Panc1 (cell line): ENCODE results near the gene TMEM217. TPM values are rescaled to one million over a fixed set of nuclear protein-coding genes. Genes with fewer than 3 reads are reported as not detected.
A peak's percentile ranks its signal among the peaks of the same experiment; 100 is the strongest.

Experiments
- ATAC-seq: fragments of 200-7000 bp; cut with Tn5 transposase; 2 replicates; pipeline ENCODE4 v1.9.1; 2020; ENCODE audit warnings: mild to moderate bottlenecking, moderate library complexity
- BruUV-seq: library from RNA; stranded (reverse); fragments of 400-500 nt; replicated peaks from 2 replicates; lab custom pipeline; 2021; lab: Mats Ljungman, UMichigan
- CTCF ChIA-PET: fragments of 300-600 bp; sonication (Branson Sonifier 250); formaldehyde crosslinking; loops from one replicate; lab custom pipeline; 2022; ENCODE audit warnings: antibody characterized with exemption; lab: Charles Lee
- POLR2A ChIA-PET: fragments of 300-600 bp; sonication (Branson Sonifier 250); formaldehyde crosslinking; loops from one replicate; lab custom pipeline; 2022; ENCODE audit warnings: antibody characterized with exemption; lab: Charles Lee
- DNase-seq: peaks from one replicate; pipeline ENCODE4 v3.0.0-alpha.2; 2010; ENCODE audit warnings: low read depth, low spot score
- H3K27ac ChIP-seq: 2 replicates; pipeline ENCODE4 v1.5.1; 2011; ENCODE audit warnings: mild to moderate bottlenecking, low read length, inconsistent platforms
- H3K27me3 ChIP-seq: fragments of 200-500 bp; sonication (Bioruptor generic); 2 replicates; pipeline ENCODE4 v1.6.0; 2014; ENCODE audit warnings: low read length, inconsistent platforms; ENCODE audit not compliant: control insufficient read depth, insufficient read depth
- H3K36me3 ChIP-seq: fragments of 200-500 bp; sonication (Bioruptor generic); 2 replicates; pipeline ENCODE4 v1.5.1; 2014; ENCODE audit warnings: inconsistent platforms, mild to moderate bottlenecking, low read length, moderate library complexity; ENCODE audit not compliant: control insufficient read depth, insufficient read depth
- H3K4me1 ChIP-seq: 2 replicates; pipeline ENCODE4 v1.5.1; 2011; ENCODE audit warnings: inconsistent platforms, mild to moderate bottlenecking, low read length, moderate library complexity; ENCODE audit not compliant: control insufficient read depth, insufficient read depth
- H3K4me3 ChIP-seq, 2 experiments: 2 replicates each; pipeline ENCODE4 v1.5.1; 2011 to 2012; ENCODE audit warnings: low read depth in 2 of 2, low read length in 2 of 2, mild to moderate bottlenecking in 2 of 2, inconsistent platforms in 1 of 2, moderate library complexity in 1 of 2
- H3K9me3 ChIP-seq: fragments of 200-500 bp; sonication (Bioruptor generic); 2 replicates; pipeline ENCODE4 v1.5.1; 2014; ENCODE audit warnings: low read depth, mild to moderate bottlenecking, inconsistent platforms, low read length, moderate library complexity; ENCODE audit not compliant: control insufficient read depth, insufficient read depth
- POLR2AphosphoS5 ChIP-seq: IDR thresholded peaks from 2 replicates; pipeline ENCODE4 v1.6.1; 2012; ENCODE audit warnings: mild to moderate bottlenecking, low read depth, low read length, moderate library complexity
- SIN3A ChIP-seq: IDR thresholded peaks from 2 replicates; pipeline ENCODE4 v1.6.1; 2012; ENCODE audit warnings: low read depth, mild to moderate bottlenecking, low read length, moderate library complexity, borderline replicate concordance; ENCODE audit not compliant: insufficient read depth
- TCF7L2 ChIP-seq: IDR thresholded peaks from 2 replicates; pipeline ENCODE4 v1.6.1; 2011; ENCODE audit warnings: mild to moderate bottlenecking, low read depth, low read length, inconsistent platforms
- in situ Hi-C: cut with HindIII; loops from 2 replicates; pipeline ENCODE4 v1.10.0; 2016; ENCODE audit warnings: low sequenced_read_pairs, low pct_unique_long_range_greater_than_20kb
- intact Hi-C: fragments of 100-400 bp; cut with micrococcal nuclease; formaldehyde crosslinking; loops from one replicate; pipeline ENCODE4 v1.10.0; 2022; ENCODE audit not compliant: unreplicated experiment
- total RNA-seq: library from RNA; stranded (reverse); gene quantifications from one replicate; pipeline ENCODE4 v1.2.1, GENCODE V29; 2021; ENCODE audit not compliant: unreplicated experiment
- TF ChIP-seq, protein P1 (sequence below), 2 experiments: IDR thresholded peaks; 2 replicates each; pipeline ENCODE4 v1.6.1; 2011 to 2012; ENCODE audit warnings: low read depth in 2 of 2, control low read depth in 1 of 2, low read length in 1 of 2, mild to moderate bottlenecking in 1 of 2, moderate library complexity in 1 of 2; ENCODE audit not compliant: insufficient read depth in 1 of 2
- TF ChIP-seq, protein P2 (sequence below): fragments of 450-650 bp; IDR thresholded peaks from 2 replicates; pipeline ENCODE4 v1.5.1; 2017; ENCODE audit warnings: mild to moderate bottlenecking

The TMEM217 gene
- total RNA-seq, 1 experiment from 2014 or later, result 4.0 TPM

DNA sequence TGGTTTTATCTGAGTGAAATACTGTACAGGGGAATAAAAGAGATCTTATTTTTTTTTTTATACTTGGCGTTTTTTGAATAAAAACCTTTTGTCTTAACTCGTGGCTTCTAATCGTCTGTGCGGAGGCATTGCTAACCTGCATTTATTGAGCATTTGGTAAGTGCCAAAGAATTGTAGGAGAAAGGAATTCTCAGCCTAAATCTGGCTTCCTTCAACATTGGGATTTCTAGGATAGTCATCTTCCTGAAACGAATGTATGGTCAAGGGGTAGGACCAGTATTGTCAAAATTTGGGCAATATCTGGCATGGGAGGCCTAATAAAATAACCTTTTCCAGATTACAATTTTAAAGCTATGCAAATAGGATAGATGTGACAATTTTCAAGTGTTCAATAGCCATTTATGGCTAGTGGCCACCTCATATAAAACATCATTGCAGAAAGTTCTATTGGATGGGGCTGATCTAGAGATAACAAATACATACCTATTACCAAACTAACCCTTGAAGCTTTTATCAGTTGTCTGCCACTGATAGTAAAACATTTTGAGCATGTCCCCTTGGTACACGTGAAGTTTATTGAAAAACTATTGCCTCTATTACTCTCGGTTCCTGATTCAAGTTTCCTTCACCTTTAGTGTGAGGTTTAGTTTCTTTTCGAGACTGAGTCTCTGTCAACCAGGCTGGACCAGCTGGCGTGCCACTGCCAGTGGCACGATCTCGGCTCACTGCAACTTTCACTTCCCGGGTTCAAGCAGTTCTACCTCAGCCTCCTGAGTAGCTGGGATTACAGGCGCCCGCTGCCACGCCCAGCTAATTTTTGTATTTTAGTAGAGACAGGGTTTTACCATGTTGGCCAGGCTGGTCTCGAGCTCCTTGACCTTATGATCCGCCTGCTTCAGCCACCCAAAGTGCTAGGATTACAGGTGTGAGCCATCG lies 82.3 kb downstream of the TMEM217 start (continued):
- TF ChIP-seq, protein P1, sequence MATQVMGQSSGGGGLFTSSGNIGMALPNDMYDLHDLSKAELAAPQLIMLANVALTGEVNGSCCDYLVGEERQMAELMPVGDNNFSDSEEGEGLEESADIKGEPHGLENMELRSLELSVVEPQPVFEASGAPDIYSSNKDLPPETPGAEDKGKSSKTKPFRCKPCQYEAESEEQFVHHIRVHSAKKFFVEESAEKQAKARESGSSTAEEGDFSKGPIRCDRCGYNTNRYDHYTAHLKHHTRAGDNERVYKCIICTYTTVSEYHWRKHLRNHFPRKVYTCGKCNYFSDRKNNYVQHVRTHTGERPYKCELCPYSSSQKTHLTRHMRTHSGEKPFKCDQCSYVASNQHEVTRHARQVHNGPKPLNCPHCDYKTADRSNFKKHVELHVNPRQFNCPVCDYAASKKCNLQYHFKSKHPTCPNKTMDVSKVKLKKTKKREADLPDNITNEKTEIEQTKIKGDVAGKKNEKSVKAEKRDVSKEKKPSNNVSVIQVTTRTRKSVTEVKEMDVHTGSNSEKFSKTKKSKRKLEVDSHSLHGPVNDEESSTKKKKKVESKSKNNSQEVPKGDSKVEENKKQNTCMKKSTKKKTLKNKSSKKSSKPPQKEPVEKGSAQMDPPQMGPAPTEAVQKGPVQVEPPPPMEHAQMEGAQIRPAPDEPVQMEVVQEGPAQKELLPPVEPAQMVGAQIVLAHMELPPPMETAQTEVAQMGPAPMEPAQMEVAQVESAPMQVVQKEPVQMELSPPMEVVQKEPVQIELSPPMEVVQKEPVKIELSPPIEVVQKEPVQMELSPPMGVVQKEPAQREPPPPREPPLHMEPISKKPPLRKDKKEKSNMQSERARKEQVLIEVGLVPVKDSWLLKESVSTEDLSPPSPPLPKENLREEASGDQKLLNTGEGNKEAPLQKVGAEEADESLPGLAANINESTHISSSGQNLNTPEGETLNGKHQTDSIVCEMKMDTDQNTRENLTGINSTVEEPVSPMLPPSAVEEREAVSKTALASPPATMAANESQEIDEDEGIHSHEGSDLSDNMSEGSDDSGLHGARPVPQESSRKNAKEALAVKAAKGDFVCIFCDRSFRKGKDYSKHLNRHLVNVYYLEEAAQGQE (IDR thresholded peaks at IDR 0.05; ENCODE audit: insufficient read depth in 1 of 2, low read depth in 2 of 2, low read length in 1 of 2), result no peak

DNA sequence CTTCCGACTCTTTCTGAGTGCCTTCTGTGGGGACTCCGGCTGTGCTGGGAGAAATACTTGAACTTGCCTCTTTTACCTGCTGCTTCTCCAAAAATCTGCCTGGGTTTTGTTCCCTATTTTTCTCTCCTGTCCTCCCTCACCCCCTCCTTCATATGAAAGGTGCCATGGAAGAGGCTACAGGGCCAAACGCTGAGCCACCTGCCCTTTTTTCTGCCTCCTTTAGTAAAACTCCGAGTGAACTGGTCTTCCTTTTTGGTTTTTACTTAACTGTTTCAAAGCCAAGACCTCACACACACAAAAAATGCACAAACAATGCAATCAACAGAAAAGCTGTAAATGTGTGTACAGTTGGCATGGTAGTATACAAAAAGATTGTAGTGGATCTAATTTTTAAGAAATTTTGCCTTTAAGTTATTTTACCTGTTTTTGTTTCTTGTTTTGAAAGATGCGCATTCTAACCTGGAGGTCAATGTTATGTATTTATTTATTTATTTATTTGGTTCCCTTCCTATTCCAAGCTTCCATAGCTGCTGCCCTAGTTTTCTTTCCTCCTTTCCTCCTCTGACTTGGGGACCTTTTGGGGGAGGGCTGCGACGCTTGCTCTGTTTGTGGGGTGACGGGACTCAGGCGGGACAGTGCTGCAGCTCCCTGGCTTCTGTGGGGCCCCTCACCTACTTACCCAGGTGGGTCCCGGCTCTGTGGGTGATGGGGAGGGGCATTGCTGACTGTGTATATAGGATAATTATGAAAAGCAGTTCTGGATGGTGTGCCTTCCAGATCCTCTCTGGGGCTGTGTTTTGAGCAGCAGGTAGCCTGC lies 83.2 kb downstream of the TMEM217 start:
- in situ Hi-C loops, result no loop called here
- Histone ChIP-seq H3K27me3 (no peaks in the 10 kb centered on the region), H3K36me3 (peaks cover 12% of the 10 kb centered on the region), H3K4me3 (no peak overlapping the region), H3K4me1 (peaks cover 20% of the 10 kb centered on the region), H3K9me3 (no peaks in the 10 kb centered on the region), H3K27ac (no peak overlapping the region)
- BruUV-seq, result TSS peak; percentile 77
- DNase-seq (no peak), ATAC-seq (no peak)
- POLR2A ChIA-PET, result interaction anchor here (0.6 kb wide), 1 partner anchor 12 kb away, joined by 3 read pairs; no protein-coding TSS in a partner anchor
- CTCF ChIA-PET, result interaction anchor here (0.7 kb wide), 1 partner anchor 123 kb away, joined by 3 read pairs; no protein-coding TSS in a partner anchor
- no peak for TF ChIP-seq POLR2AphosphoS5
- TF ChIP-seq, protein P1 (IDR thresholded peaks at IDR 0.05; ENCODE audit: insufficient read depth in 1 of 2, low read depth in 2 of 2, low read length in 1 of 2), result no peak
- TF ChIP-seq, protein P2, sequence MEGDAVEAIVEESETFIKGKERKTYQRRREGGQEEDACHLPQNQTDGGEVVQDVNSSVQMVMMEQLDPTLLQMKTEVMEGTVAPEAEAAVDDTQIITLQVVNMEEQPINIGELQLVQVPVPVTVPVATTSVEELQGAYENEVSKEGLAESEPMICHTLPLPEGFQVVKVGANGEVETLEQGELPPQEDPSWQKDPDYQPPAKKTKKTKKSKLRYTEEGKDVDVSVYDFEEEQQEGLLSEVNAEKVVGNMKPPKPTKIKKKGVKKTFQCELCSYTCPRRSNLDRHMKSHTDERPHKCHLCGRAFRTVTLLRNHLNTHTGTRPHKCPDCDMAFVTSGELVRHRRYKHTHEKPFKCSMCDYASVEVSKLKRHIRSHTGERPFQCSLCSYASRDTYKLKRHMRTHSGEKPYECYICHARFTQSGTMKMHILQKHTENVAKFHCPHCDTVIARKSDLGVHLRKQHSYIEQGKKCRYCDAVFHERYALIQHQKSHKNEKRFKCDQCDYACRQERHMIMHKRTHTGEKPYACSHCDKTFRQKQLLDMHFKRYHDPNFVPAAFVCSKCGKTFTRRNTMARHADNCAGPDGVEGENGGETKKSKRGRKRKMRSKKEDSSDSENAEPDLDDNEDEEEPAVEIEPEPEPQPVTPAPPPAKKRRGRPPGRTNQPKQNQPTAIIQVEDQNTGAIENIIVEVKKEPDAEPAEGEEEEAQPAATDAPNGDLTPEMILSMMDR, result no peak
- TF ChIP-seq SIN3A, result no peak
- no peak for TF ChIP-seq TCF7L2
- intact Hi-C loops, result loop anchor here (5.0 kb wide), 2 partner anchors 38 to 42 kb away; no protein-coding TSS in a partner anchor
